ENCODE results near the gene RTKN2. TPM values are rescaled to one million over a fixed set of nuclear protein-coding genes. Genes with fewer than 3 reads are reported as not detected.
"Not testable (repeated sequence)": the region's sequence is repeated elsewhere in the genome, so short reads cannot be mapped to it uniquely, and the experiment has no call there.

RTKN2 gene
- total and polyA plus RNA-seq, 2 of the 4 experiments (the other 2 are of a cell fraction): 0.75 to 0.90 TPM

DNA sequence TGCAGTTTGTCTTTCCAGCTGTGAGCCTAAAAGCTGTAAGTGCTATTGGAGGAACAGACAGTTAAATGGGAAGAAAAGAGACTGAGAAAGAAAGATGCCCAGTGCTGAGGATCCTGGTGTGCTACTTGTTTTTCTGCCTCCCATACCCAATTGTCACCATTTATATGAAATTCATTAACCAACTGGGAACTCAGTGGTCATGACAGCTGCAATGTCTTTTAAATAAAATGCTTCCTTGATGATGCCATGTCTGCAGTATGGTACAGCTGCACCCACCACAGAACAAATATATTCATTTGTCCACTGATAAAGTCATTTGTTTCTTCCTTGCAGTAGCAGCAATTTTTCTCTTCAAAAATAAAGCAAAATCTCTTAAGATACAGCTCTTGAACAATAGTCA, 15.6 kb upstream of the RTKN2 start:
- in situ Hi-C loops (cut with MboI; ENCODE audit: low sequenced_read_pairs) (no loop called here), intact Hi-C loops (cut with micrococcal nuclease) (loop anchor here (5.0 kb wide), 1 partner anchor 33 kb away; no protein-coding TSS in a partner anchor), dilution Hi-C loops (cut with HindIII; ENCODE audit: low sequenced_read_pairs, unreplicated experiment) (no loop called here)
- Histone ChIP-seq H3K14ac (replicated peaks; ENCODE audit: low read depth, low read length) (no peak overlapping the region), H4K20me1 (ENCODE audit: insufficient read depth, low read length) (no peaks in the 10 kb centered on the region), H4K91ac (ENCODE audit: insufficient read depth, low read depth, low read length) (no peak overlapping the region), H2BK5ac (ENCODE audit: low read depth, low read length, poor library complexity, severe bottlenecking) (no peak overlapping the region), H3K9me3 (ENCODE audit: control insufficient read depth, insufficient read depth, low read length) (no peaks in the 10 kb centered on the region), H3K18ac (ENCODE audit: low read depth, low read length) (no peak overlapping the region), H3K36me3 (ENCODE audit: control insufficient read depth, insufficient read depth, low read length) (no peaks in the 10 kb centered on the region), H2BK15ac (ENCODE audit: low read depth, low read length) (no peak overlapping the region), H3K9me1 (ENCODE audit: insufficient read depth, low read length) (no peaks in the 10 kb centered on the region), H2BK20ac (ENCODE audit: low read depth, low read length) (no peak overlapping the region), H3K4ac (ENCODE audit: low read depth, low read length) (no peak overlapping the region), H2BK120ac (ENCODE audit: low read depth, low read length) (no peak overlapping the region), H4K5ac (ENCODE audit: low read depth, low read length) (no peak overlapping the region), H3K79me1 (ENCODE audit: low read depth in 1 of 2, low read length in 2 of 2) (no peaks in the 10 kb centered on the region), H3K4me2 (ENCODE audit: low read depth, low read length) (no peak overlapping the region), H3K9ac (ENCODE audit: low read depth, low read length) (no peak overlapping the region), H3K4me1 (ENCODE audit: control insufficient read depth, insufficient read depth, low read length) (no peaks in the 10 kb centered on the region), H2AK5ac (ENCODE audit: low read depth, low read length) (no peak overlapping the region), H3K56ac (ENCODE audit: extremely low read depth, insufficient read depth, low read length) (no peak overlapping the region), H3K27ac (ENCODE audit: insufficient read depth, low read length) (no peak overlapping the region), H3K4me3 (ENCODE audit: insufficient read depth, low read depth, low read length) (no peak overlapping the region), H4K8ac (ENCODE audit: low read depth in 2 of 2, low read length in 2 of 2) (no peak overlapping the region), H3K23ac (ENCODE audit: low read depth, low read length) (no peak overlapping the region), H3K27me3 (ENCODE audit: control insufficient read depth, insufficient read depth, low read length) (no peaks in the 10 kb centered on the region), H2AK9ac (replicated peaks; ENCODE audit: low read depth, low read length, poor library complexity) (no peak overlapping the region), H2AFZ (replicated peaks; ENCODE audit: low read length, poor library complexity) (no peak overlapping the region)
- ATAC-seq (ENCODE audit: low read depth) (no peak), DNase-seq (no peak)
- CTCF ChIA-PET: interaction anchor here (0.6 kb wide), 1 partner anchor 230 kb away, joined by 3 read pairs; no protein-coding TSS in a partner anchor
- POLR2A ChIA-PET (ENCODE audit: unreplicated experiment): no interaction called here
- no TSS peak for BruUV-seq (replicated peaks)
- no peak for TF ChIP-seq RFX5 (IDR thresholded peaks at IDR 0.05; ENCODE audit: low read depth, low read length)
- no peak for TF ChIP-seq RCOR1 (IDR thresholded peaks at IDR 0.05; ENCODE audit: insufficient replicate concordance, low read length)
- TF ChIP-seq NFE2L2 (IDR thresholded peaks at IDR 0.05; ENCODE audit: low read depth, low read length): no peak
- no peak for TF ChIP-seq BHLHE40 (IDR thresholded peaks at IDR 0.05; ENCODE audit: low read depth, low read length)
- TF ChIP-seq RAD21 (IDR thresholded peaks at IDR 0.05; ENCODE audit: low read length): no peak
- TF ChIP-seq MAZ (IDR thresholded peaks at IDR 0.05; ENCODE audit: borderline replicate concordance, low read depth, low read length): no peak

DNA sequence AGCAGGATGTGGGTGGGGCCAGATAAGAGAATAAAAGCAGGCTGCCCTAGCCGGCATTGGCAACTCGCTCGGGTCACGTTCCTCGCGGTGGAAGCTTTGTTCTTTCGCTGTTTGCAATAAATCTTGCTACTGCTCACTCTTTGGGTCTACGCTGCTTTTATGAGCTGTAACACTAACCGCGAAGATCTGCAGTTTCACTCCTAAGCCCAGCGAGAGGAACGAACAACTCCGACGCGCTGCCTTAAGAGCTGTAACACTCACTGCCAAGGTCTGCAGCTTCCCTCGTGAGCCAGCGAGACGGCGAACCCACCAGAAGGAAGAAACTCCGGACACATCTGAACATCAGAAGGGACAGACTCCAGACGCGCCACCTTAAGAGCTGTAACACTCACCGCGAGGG, 12.7 kb upstream of the RTKN2 start:
- ATAC-seq (ENCODE audit: low read depth); H3K9me1 ChIP-seq (ENCODE audit: insufficient read depth, low read length); H3K27me3 ChIP-seq (ENCODE audit: control insufficient read depth, insufficient read depth, low read length); H2AFZ ChIP-seq (replicated peaks; ENCODE audit: low read length, poor library complexity); H2BK20ac ChIP-seq (ENCODE audit: low read depth, low read length); POLR2A ChIA-PET (ENCODE audit: unreplicated experiment); H3K18ac ChIP-seq (ENCODE audit: low read depth, low read length); DNase-seq; H3K14ac ChIP-seq (replicated peaks; ENCODE audit: low read depth, low read length); H2BK5ac ChIP-seq (ENCODE audit: low read depth, low read length, poor library complexity, severe bottlenecking); dilution Hi-C loops (cut with HindIII; ENCODE audit: low sequenced_read_pairs, unreplicated experiment); H3K36me3 ChIP-seq (ENCODE audit: control insufficient read depth, insufficient read depth, low read length); BruUV-seq (replicated peaks); H4K8ac ChIP-seq (ENCODE audit: low read depth in 2 of 2, low read length in 2 of 2); H3K9me3 ChIP-seq (ENCODE audit: control insufficient read depth, insufficient read depth, low read length); H3K4me2 ChIP-seq (ENCODE audit: low read depth, low read length); H4K5ac ChIP-seq (ENCODE audit: low read depth, low read length); H2AK5ac ChIP-seq (ENCODE audit: low read depth, low read length); in situ Hi-C loops (cut with MboI; ENCODE audit: low sequenced_read_pairs); H2BK15ac ChIP-seq (ENCODE audit: low read depth, low read length); H3K9ac ChIP-seq (ENCODE audit: low read depth, low read length); H3K23ac ChIP-seq (ENCODE audit: low read depth, low read length); H3K79me1 ChIP-seq (ENCODE audit: low read depth in 1 of 2, low read length in 2 of 2); H3K27ac ChIP-seq (ENCODE audit: insufficient read depth, low read length); H3K4ac ChIP-seq (ENCODE audit: low read depth, low read length); H3K4me3 ChIP-seq (ENCODE audit: insufficient read depth, low read depth, low read length); H3K4me1 ChIP-seq (ENCODE audit: control insufficient read depth, insufficient read depth, low read length); H4K20me1 ChIP-seq (ENCODE audit: insufficient read depth, low read length); H3K56ac ChIP-seq (ENCODE audit: extremely low read depth, insufficient read depth, low read length); H2AK9ac ChIP-seq (replicated peaks; ENCODE audit: low read depth, low read length, poor library complexity); H2BK120ac ChIP-seq (ENCODE audit: low read depth, low read length); H4K91ac ChIP-seq (ENCODE audit: insufficient read depth, low read depth, low read length): not testable (repeated sequence)
- CTCF ChIA-PET: interaction anchor here (0.6 kb wide), 1 partner anchor 293 kb away, joined by 5 read pairs; no protein-coding TSS in a partner anchor
- 95% methylated on average over 4 of the region's 24 CpGs; no CpG with 5 or more reads in 1 of the 2 experiments for WGBS, 2 experiments (ENCODE audit: extremely low coverage in 2 of 2, insufficient read length in 1 of 2)
- intact Hi-C loops (cut with micrococcal nuclease): loop anchor here (5.0 kb wide), 1 partner anchor 36 kb away; no protein-coding TSS in a partner anchor

All from IMR-90 (cell line).